HG03442 (cell line): ENCODE data around the gene OOSP1.
"Not testable (repeated sequence)": the region's sequence is repeated elsewhere in the genome, so short reads cannot be mapped to it uniquely, and the experiment has no call there.

Experiments used
- ATAC-seq: cut with Tn5 transposase; IDR thresholded peaks from one replicate; pipeline ENCODE4 v1.9.1; 2021; ENCODE audit warnings: mild to moderate bottlenecking, moderate library complexity; ENCODE audit not compliant: unreplicated experiment

The OOSP1 gene

GRCh38 chr11:59938132-59938531, at the start of gene OOSP1:
Gene OOSP1 (plus strand): TSS chr11:59938432. CDS start chr11:59938455, 23 bp downstream.
- no peak for ATAC-seq

GRCh38 chr11:59891781-59892181, 46.5 kb upstream of the OOSP1 start:
- ATAC-seq, result no peak

- no peak for ATAC-seq
Measured at GRCh38 chr11:59894616-59895015, 43.6 kb upstream of the OOSP1 start.

- no peak for ATAC-seq
Measured at GRCh38 chr11:59898046-59898445, 40.2 kb upstream of the OOSP1 start.

GRCh38 chr11:59898650-59899049, 39.6 kb upstream of the OOSP1 start:
- no peak for ATAC-seq

GRCh38 chr11:59899532-59899931, 38.7 kb upstream of the OOSP1 start:
- ATAC-seq, result no peak

- no peak for ATAC-seq
Measured at GRCh38 chr11:59900366-59901126, 37.7 kb upstream of the OOSP1 start.

- no peak for ATAC-seq
Measured at GRCh38 chr11:59901306-59901705, 36.9 kb upstream of the OOSP1 start.

- not testable (repeated sequence) for ATAC-seq
Measured at GRCh38 chr11:59903569-59903968, 34.7 kb upstream of the OOSP1 start.

- no peak for ATAC-seq
Measured at GRCh38 chr11:59918480-59918879, 19.8 kb upstream of the OOSP1 start.

GRCh38 chr11:59918987-59919589, 19.1 kb upstream of the OOSP1 start:
- no peak for ATAC-seq

- no peak for ATAC-seq
Measured at GRCh38 chr11:59923813-59924212, 14.4 kb upstream of the OOSP1 start.

- ATAC-seq, result no peak
Measured at GRCh38 chr11:59931688-59932087, 6.5 kb upstream of the OOSP1 start.

GRCh38 chr11:59938718-59939117, 486 bp downstream of the OOSP1 start:
- ATAC-seq, result no peak

GRCh38 chr11:59939482-59939881, 1.2 kb downstream of the OOSP1 start:
- no peak for ATAC-seq

GRCh38 chr11:59941091-59941490, 2.9 kb downstream of the OOSP1 start:
- ATAC-seq, result no peak

GRCh38 chr11:59943997-59944714, 5.9 kb downstream of the OOSP1 start:
- ATAC-seq, result no peak

- ATAC-seq, result no peak
Measured at GRCh38 chr11:59944720-59945119, 6.5 kb downstream of the OOSP1 start.

- no peak for ATAC-seq
Measured at GRCh38 chr11:59953463-59954218, 15.4 kb downstream of the OOSP1 start.

- no peak for ATAC-seq
Measured at GRCh38 chr11:59954219-59954847, 16.1 kb downstream of the OOSP1 start.

- ATAC-seq, result no peak
Measured at GRCh38 chr11:59957094-59957493, 18.9 kb downstream of the OOSP1 start.
